Measurements from ENCODE around the gene KRIT1. TPM values are rescaled to one million over a fixed set of nuclear protein-coding genes. Genes with fewer than 3 reads are reported as not detected.

Gene KRIT1
- polyA plus RNA-seq, 1 of the 3 experiments (the other 2 are of a cell fraction), result 38.5 TPM

DNA sequence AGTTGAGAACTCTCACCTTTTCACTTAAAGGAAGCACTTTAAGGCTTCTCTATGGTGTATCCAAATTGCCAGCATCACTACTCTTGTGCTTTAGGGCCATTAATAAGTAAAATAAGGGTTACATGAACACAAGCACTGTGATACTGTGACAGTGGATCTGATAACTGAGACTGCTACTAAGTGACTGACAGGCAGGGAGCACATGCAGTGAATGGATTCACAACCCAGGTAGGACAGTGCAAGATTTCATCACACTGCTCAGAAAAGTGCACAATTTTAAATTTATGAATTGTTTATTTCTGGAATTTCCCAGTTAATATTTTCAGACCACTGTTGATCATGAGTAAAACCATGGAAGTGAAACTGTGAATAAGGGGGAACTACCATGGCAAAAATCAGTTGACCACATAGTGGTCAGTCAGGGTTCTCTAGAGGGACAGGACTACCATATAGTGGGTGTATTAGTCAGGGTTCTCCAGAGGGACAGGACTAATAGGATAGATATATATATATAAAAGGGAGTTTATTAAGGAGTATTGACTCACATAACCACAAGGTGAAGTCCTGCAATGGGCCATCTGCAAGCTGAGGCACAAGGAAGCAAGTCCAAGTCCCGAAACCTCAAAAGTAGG lies 90.5 kb downstream of the KRIT1 start (continued):
- TF ChIP-seq GABPA (IDR thresholded peaks at IDR 0.05; ENCODE audit: low read depth), result no peak
- TF ChIP-seq, protein P1, sequence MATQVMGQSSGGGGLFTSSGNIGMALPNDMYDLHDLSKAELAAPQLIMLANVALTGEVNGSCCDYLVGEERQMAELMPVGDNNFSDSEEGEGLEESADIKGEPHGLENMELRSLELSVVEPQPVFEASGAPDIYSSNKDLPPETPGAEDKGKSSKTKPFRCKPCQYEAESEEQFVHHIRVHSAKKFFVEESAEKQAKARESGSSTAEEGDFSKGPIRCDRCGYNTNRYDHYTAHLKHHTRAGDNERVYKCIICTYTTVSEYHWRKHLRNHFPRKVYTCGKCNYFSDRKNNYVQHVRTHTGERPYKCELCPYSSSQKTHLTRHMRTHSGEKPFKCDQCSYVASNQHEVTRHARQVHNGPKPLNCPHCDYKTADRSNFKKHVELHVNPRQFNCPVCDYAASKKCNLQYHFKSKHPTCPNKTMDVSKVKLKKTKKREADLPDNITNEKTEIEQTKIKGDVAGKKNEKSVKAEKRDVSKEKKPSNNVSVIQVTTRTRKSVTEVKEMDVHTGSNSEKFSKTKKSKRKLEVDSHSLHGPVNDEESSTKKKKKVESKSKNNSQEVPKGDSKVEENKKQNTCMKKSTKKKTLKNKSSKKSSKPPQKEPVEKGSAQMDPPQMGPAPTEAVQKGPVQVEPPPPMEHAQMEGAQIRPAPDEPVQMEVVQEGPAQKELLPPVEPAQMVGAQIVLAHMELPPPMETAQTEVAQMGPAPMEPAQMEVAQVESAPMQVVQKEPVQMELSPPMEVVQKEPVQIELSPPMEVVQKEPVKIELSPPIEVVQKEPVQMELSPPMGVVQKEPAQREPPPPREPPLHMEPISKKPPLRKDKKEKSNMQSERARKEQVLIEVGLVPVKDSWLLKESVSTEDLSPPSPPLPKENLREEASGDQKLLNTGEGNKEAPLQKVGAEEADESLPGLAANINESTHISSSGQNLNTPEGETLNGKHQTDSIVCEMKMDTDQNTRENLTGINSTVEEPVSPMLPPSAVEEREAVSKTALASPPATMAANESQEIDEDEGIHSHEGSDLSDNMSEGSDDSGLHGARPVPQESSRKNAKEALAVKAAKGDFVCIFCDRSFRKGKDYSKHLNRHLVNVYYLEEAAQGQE (IDR thresholded peaks at IDR 0.05; ENCODE audit: low read depth, low read length), result no peak

DNA sequence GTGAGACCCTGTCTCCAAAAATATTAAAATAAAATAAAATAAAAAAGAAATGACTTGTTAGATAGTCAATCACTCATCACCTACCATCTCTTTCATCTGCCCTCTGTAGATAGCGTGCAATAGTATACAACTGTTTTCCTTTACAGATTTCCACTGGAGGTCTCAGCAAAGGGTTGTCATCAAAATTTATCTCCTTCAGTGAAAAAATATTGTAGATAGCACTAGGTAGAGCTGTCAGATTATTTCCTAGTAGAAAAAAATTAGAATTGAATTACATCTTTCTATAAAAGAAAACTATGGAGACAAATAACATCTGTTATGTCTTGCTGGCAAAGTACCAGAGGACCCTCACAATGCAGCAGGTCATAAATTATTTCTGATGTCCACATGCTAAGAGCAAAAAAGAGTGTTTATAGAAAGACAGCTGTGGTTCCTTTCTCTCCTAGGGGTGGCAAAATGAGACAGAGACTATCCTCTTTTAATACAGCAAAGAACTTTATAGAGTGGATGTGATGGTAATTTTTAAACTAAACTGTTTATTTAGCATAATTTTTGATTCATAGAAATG lies 95.2 kb downstream of the KRIT1 start:
- CTCF ChIA-PET, result interaction anchor here (0.8 kb wide), 1 partner anchor 16 kb away, joined by 3 read pairs; the partner anchor contains the start of gene CYP51A1
- H2AFZ ChIP-seq (ENCODE audit: low read depth), result no peak overlapping the region
- WGBS (ENCODE audit: low lambda C conversion rate), result 91% methylated on average over 1 of the region's 1 CpG

DNA sequence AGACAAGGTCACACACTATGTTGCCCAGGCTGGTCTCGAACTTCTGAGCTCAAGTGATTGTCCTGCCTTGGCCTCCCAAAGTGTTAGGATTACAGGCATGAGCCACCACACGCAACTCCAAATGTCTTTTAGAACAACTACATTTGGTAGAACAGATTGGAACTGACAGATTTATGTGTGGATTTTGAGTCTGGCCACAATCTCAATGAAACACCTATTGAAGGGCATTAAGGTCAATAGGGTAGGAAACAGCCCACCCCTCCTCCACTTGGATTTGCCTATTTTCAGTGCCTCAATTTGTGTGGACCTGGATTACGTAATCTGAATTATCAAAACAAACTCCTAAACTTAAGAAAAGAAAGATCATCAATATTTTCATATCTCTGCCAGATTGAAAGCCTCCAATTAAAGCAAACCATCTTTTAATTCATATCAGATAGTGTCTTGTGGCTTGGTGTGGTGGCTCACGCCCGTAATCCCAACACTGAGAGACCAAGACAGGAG lies 95.9 kb downstream of the KRIT1 start:
- no peak overlapping the region for H2AFZ ChIP-seq (ENCODE audit: low read depth)
- H3K9me3 ChIP-seq, result no peaks in the 10 kb centered on the region
- H3K4me1 ChIP-seq (ENCODE audit: control insufficient read depth in 1 of 2, insufficient read depth in 2 of 2, low read depth in 1 of 2, low read length in 1 of 2), result no peaks in the 10 kb centered on the region
- H3K27ac ChIP-seq (ENCODE audit: low read depth in 2 of 2, low read length in 1 of 2), result no peak overlapping the region
- 89% methylated on average over 5 of the region's 5 CpGs for WGBS (ENCODE audit: low lambda C conversion rate)
- H3K36me3 ChIP-seq (replicated peaks in 1 of 2; ENCODE audit: control insufficient read depth in 1 of 2, insufficient read depth in 2 of 2, low read length in 1 of 2), result no peaks in the 10 kb centered on the region
- no peaks in the 10 kb centered on the region for H4K20me1 ChIP-seq (ENCODE audit: insufficient read depth)
- DNase-seq, result no peak
- no peaks in the 10 kb centered on the region for H3K27me3 ChIP-seq (ENCODE audit: insufficient read depth)
- H3F3A ChIP-seq (replicated peaks; ENCODE audit: insufficient read depth), result no peaks in the 10 kb centered on the region
- no peak overlapping the region for H3K4me2 ChIP-seq
- ChIA-PET CTCF (interaction anchor here (0.7 to 0.8 kb wide), 2 partner anchors 13 to 18 kb away, joined by 3 read pairs; no protein-coding TSS in a partner anchor), POLR2A (no interaction called here)
- H3K79me2 ChIP-seq (ENCODE audit: insufficient read depth), result no peaks in the 10 kb centered on the region
- H3K9me2 ChIP-seq, result no peaks in the 10 kb centered on the region
- H3K4me3 ChIP-seq (ENCODE audit: low read depth in 2 of 2, low read length in 1 of 2), result no peak overlapping the region
- no peak overlapping the region for H3K9ac ChIP-seq
- TF ChIP-seq GABPA (IDR thresholded peaks at IDR 0.05; ENCODE audit: low read depth) (no peak), RXRA (IDR thresholded peaks at IDR 0.05; ENCODE audit: borderline replicate concordance, low read depth) (no peak), EZH2phosphoT487 (IDR thresholded peaks at IDR 0.05; ENCODE audit: borderline replicate concordance, low read depth) (no peak), GATA2 (CRISPR knock-in tag; IDR thresholded peaks at IDR 0.05) (no peak), RFX5 (IDR thresholded peaks at IDR 0.05; ENCODE audit: low read length) (no peak), EP300 (IDR thresholded peaks at IDR 0.05; ENCODE audit: borderline replicate concordance in 1 of 2, low read depth in 1 of 2, low read length in 1 of 2) (no peak), POLR2AphosphoS5 (IDR thresholded peaks at IDR 0.05; ENCODE audit: low read depth, low read length) (no peak), MXI1 (IDR thresholded peaks at IDR 0.05; ENCODE audit: low read depth, low read length) (no peak), RAD21 (IDR thresholded peaks at IDR 0.05; ENCODE audit: low read length) (no peak), NRF1 (IDR thresholded peaks at IDR 0.05; ENCODE audit: low read depth, low read length) (no peak), TCF12 (IDR thresholded peaks at IDR 0.05) (no peak), MEF2A (IDR thresholded peaks at IDR 0.05; ENCODE audit: borderline replicate concordance, low read depth) (no peak)
- TF ChIP-seq, protein P2, sequence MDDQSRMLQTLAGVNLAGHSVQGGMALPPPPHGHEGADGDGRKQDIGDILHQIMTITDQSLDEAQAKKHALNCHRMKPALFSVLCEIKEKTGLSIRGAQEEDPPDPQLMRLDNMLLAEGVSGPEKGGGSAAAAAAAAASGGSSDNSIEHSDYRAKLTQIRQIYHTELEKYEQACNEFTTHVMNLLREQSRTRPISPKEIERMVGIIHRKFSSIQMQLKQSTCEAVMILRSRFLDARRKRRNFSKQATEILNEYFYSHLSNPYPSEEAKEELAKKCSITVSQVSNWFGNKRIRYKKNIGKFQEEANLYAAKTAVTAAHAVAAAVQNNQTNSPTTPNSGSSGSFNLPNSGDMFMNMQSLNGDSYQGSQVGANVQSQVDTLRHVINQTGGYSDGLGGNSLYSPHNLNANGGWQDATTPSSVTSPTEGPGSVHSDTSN (IDR thresholded peaks at IDR 0.05), result no peak
- TF ChIP-seq, protein P3, sequence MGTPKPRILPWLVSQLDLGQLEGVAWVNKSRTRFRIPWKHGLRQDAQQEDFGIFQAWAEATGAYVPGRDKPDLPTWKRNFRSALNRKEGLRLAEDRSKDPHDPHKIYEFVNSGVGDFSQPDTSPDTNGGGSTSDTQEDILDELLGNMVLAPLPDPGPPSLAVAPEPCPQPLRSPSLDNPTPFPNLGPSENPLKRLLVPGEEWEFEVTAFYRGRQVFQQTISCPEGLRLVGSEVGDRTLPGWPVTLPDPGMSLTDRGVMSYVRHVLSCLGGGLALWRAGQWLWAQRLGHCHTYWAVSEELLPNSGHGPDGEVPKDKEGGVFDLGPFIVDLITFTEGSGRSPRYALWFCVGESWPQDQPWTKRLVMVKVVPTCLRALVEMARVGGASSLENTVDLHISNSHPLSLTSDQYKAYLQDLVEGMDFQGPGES (IDR thresholded peaks at IDR 0.05; ENCODE audit: low read depth, low read length), result no peak
- TF ChIP-seq, protein P4, sequence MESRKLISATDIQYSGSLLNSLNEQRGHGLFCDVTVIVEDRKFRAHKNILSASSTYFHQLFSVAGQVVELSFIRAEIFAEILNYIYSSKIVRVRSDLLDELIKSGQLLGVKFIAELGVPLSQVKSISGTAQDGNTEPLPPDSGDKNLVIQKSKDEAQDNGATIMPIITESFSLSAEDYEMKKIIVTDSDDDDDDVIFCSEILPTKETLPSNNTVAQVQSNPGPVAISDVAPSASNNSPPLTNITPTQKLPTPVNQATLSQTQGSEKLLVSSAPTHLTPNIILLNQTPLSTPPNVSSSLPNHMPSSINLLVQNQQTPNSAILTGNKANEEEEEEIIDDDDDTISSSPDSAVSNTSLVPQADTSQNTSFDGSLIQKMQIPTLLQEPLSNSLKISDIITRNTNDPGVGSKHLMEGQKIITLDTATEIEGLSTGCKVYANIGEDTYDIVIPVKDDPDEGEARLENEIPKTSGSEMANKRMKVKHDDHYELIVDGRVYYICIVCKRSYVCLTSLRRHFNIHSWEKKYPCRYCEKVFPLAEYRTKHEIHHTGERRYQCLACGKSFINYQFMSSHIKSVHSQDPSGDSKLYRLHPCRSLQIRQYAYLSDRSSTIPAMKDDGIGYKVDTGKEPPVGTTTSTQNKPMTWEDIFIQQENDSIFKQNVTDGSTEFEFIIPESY (IDR thresholded peaks at IDR 0.05; ENCODE audit: borderline replicate concordance, low read depth), result no peak

More for the DNA sequence above, 95.2 kb downstream of the KRIT1 start:
- Histone ChIP-seq H3K4me2 (no peak overlapping the region), H3K79me2 (ENCODE audit: insufficient read depth) (no peaks in the 10 kb centered on the region), H3K27ac (ENCODE audit: low read depth in 2 of 2, low read length in 1 of 2) (no peak overlapping the region), H4K20me1 (ENCODE audit: insufficient read depth) (no peaks in the 10 kb centered on the region), H3F3A (replicated peaks; ENCODE audit: insufficient read depth) (no peaks in the 10 kb centered on the region), H3K4me3 (ENCODE audit: low read depth in 2 of 2, low read length in 1 of 2) (no peak overlapping the region), H3K9me3 (no peaks in the 10 kb centered on the region), H3K9me2 (no peaks in the 10 kb centered on the region), H3K36me3 (replicated peaks in 1 of 2; ENCODE audit: control insufficient read depth in 1 of 2, insufficient read depth in 2 of 2, low read length in 1 of 2) (no peaks in the 10 kb centered on the region), H3K27me3 (ENCODE audit: insufficient read depth) (no peaks in the 10 kb centered on the region), H3K4me1 (ENCODE audit: control insufficient read depth in 1 of 2, insufficient read depth in 2 of 2, low read depth in 1 of 2, low read length in 1 of 2) (no peaks in the 10 kb centered on the region), H3K9ac (no peak overlapping the region)
- POLR2A ChIA-PET, result no interaction called here
- DNase-seq, result no peak
- no peak for TF ChIP-seq FOXJ3 (CRISPR knock-in tag; IDR thresholded peaks at IDR 0.05)
